ENCODE data around the gene PLCG2. TPM values are rescaled to one million over a fixed set of nuclear protein-coding genes. Genes with fewer than 3 reads are reported as not detected.

PLCG2 gene
- total and polyA plus RNA-seq, 2 of the 8 experiments (the other 6 are each of a cell fraction or from before 2014, with no cell fraction given), result 6.1 to 6.9 TPM

- Histone ChIP-seq H3K23me2 (ENCODE audit: low read depth, low read length) (peaks cover 2% of the 10 kb centered on the region; the same call in 1 of the 2 replicates), H2AFZ (ENCODE audit: low read length) (no peak overlapping the region), H4K5ac (ENCODE audit: insufficient read length, low read depth, low read length) (no peak overlapping the region), H3K14ac (ENCODE audit: insufficient read length) (no peak overlapping the region), H3K36me3 (ENCODE audit: control insufficient read depth in 2 of 4, insufficient read depth in 4 of 4, low read length in 3 of 4) (no peaks in the 10 kb centered on the region), H4K20me1 (replicated peaks in 1 of 2; ENCODE audit: control insufficient read depth in 1 of 2, insufficient read depth in 2 of 2, low read length in 2 of 2) (no peaks in the 10 kb centered on the region), H2BK12ac (ENCODE audit: low read depth, low read length) (no peak overlapping the region; the same call in 1 of the 2 replicates), H3K4me3 (ENCODE audit: extremely low read depth in 1 of 4, insufficient read depth in 2 of 4, low read depth in 3 of 4, low read length in 4 of 4) (no peak overlapping the region), H3K79me2 (ENCODE audit: control insufficient read depth in 1 of 2, insufficient read depth in 2 of 2, low read length in 2 of 2) (no peaks in the 10 kb centered on the region), H3K18ac (ENCODE audit: extremely low read depth, low read length) (no peak overlapping the region), H3K4ac (replicated peaks; ENCODE audit: insufficient read length, low read depth, low read length) (no peak overlapping the region), H3K4me1 (replicated peaks in 1 of 4; ENCODE audit: control insufficient read depth in 3 of 4, insufficient read depth in 4 of 4, low read length in 3 of 4) (no peaks in the 10 kb centered on the region), H2BK15ac (ENCODE audit: low read length) (no peak overlapping the region), H3K56ac (replicated peaks; ENCODE audit: insufficient read length, low read depth, low read length) (no peak overlapping the region), H4K91ac (replicated peaks; ENCODE audit: insufficient read length, low read length) (no peak overlapping the region), H4K8ac (ENCODE audit: extremely low read depth, insufficient read depth, low read length) (no peak overlapping the region), H2BK20ac (ENCODE audit: low read length) (no peak overlapping the region), H3K9ac (replicated peaks in 1 of 4; ENCODE audit: extremely low read depth in 1 of 4, low read depth in 3 of 4, low read length in 3 of 4) (no peak overlapping the region), H3K4me2 (ENCODE audit: insufficient read depth in 1 of 2, low read depth in 2 of 2, low read length in 2 of 2) (no peak overlapping the region), H3K79me1 (ENCODE audit: low read depth, low read length) (no peaks in the 10 kb centered on the region), H3K27me3 (replicated peaks in 1 of 4; ENCODE audit: control insufficient read depth in 3 of 4, extremely low read depth in 1 of 4, insufficient read depth in 3 of 4, low read length in 3 of 4) (no peaks in the 10 kb centered on the region), H2BK5ac (ENCODE audit: low read depth, low read length) (no peak overlapping the region), H3K23ac (ENCODE audit: insufficient read length) (no peak overlapping the region), H2AK5ac (ENCODE audit: low read depth, low read length) (no peak overlapping the region), H3K27ac (ENCODE audit: low read depth, low read length) (no peak overlapping the region), H2BK120ac (replicated peaks; ENCODE audit: low read depth, low read length) (no peak overlapping the region), H3K9me3 (ENCODE audit: insufficient read depth in 2 of 2, low read depth in 1 of 2, low read length in 1 of 2) (no peaks in the 10 kb centered on the region)
- ChIA-PET CTCF (ENCODE audit: partially characterized antibody) (interaction anchor here (1.5 kb wide), 1 partner anchor 32 kb away, joined by 4 read pairs; no protein-coding TSS in a partner anchor), POLR2A (ENCODE audit: partially characterized antibody) (no interaction called here)
- FAIRE-seq (no peak), DNase-seq (ENCODE audit: low read depth in 1 of 2, low spot score in 2 of 2) (no peak)
- WGBS, 2 experiments (ENCODE audit: extremely low coverage in 1 of 2, insufficient coverage in 1 of 2, insufficient read length in 1 of 2, insufficient replicate concordance in 2 of 2, low coverage in 1 of 2, low lambda C conversion rate in 2 of 2, missing lambda C conversion rate in 1 of 2), result 86% methylated on average over 4 of the region's 4 CpGs; no CpG with 5 or more reads in 1 of the 2 experiments
- TF ChIP-seq MAX (IDR thresholded peaks at IDR 0.05) (no peak), NRF1 (IDR thresholded peaks at IDR 0.05; ENCODE audit: low read depth, low read length) (no peak), NANOG (IDR thresholded peaks at IDR 0.05; ENCODE audit: insufficient read depth, low read depth, low read length, poor library complexity, severe bottlenecking) (no peak), SIN3A (conservative IDR thresholded peaks at IDR 0.05 in 1 of 2, IDR thresholded peaks at IDR 0.05 in 1 of 2; ENCODE audit: low read depth in 1 of 2, low read length in 2 of 2) (no peak), E2F6 (IDR thresholded peaks at IDR 0.05) (no peak), SP1 (IDR thresholded peaks at IDR 0.05; ENCODE audit: low read depth, low read length) (no peak), PHF8 (conservative IDR thresholded peaks at IDR 0.05; ENCODE audit: low read depth, low read length) (no peak), CTCF (IDR thresholded peaks at IDR 0.05; ENCODE audit: control extremely low read depth in 1 of 3, insufficient read depth in 1 of 3, low read depth in 1 of 3, low read length in 3 of 3) (no peak), CTBP2 (IDR thresholded peaks at IDR 0.05; ENCODE audit: borderline replicate concordance, insufficient read depth, insufficient read length, low read length) (no peak), CHD1 (IDR thresholded peaks at IDR 0.05; ENCODE audit: low read depth, low read length) (no peak)
Observed at GRCh38 chr16:81920498-81920897, 141.4 kb downstream of the PLCG2 start.
